Adrenal gland (tissue), 5 donors: ENCODE results near the gene NDUFB10.

Source experiments
- POLR2A ChIP-seq, 2 donors: fragments of 450-650 bp; IDR thresholded peaks; one replicate each; pipeline ENCODE4 v1.6.1; 2017; ENCODE audit warnings: antibody characterized with exemption in 2 of 2, mild to moderate bottlenecking in 2 of 2, moderate library complexity in 1 of 2
- TF ChIP-seq, protein P1 (sequence below), 6 experiments: fragments of 450-650 bp in 4 of 6; fragments of 200-600 bp in 2 of 6; sonication (generic) in 1 of 6; IDR thresholded peaks; 1 replicate in 5 of 6; 2 replicates in 1 of 6; pipeline versions ENCODE4 v1.5.1 to v1.8.0; 2016 to 2021; ENCODE audit warnings: antibody characterized with exemption in 6 of 6, mild to moderate bottlenecking in 2 of 6, moderate library complexity in 1 of 6
- donor health status: DM: no; HTN: no; CAD: no.

DNA sequence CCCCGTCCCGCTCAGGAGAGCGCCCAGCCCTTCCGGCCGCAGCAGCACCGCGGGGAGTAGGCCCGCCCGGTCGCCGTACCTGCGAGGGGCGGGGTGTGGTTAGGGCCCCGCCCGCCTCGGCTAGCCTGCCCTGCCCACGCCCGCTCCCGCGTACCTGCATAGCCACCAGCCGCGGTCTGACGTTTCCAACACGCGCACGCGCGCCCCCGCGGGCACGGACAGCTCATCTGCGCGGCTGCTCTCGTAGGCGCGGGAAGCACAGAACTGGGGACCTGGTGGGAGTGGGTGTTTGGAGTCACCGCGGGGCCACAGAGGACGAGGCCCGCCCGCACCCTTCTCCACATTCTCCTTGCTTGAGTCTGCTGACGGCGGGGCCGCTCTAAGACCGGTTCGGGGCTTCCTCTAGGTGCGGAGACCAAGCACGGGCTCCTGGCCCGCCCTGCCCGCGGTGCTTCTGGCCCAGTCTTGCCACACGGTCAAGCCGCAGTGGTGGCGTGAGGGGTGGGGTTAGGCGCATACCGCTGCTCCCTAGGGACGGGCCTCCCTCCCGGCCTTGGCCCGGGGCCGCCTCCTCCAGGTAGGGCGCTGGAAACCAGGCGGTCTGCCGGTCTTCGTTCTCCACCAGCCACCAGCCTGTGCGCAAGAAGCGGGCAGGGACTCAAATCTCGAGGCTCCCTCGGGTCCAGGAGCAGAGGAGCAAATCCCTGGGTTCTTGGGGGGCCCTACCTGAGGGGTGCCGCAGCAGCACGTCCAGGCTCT lies 20.1 kb downstream of the NDUFB10 start:
- TF ChIP-seq, protein P1, sequence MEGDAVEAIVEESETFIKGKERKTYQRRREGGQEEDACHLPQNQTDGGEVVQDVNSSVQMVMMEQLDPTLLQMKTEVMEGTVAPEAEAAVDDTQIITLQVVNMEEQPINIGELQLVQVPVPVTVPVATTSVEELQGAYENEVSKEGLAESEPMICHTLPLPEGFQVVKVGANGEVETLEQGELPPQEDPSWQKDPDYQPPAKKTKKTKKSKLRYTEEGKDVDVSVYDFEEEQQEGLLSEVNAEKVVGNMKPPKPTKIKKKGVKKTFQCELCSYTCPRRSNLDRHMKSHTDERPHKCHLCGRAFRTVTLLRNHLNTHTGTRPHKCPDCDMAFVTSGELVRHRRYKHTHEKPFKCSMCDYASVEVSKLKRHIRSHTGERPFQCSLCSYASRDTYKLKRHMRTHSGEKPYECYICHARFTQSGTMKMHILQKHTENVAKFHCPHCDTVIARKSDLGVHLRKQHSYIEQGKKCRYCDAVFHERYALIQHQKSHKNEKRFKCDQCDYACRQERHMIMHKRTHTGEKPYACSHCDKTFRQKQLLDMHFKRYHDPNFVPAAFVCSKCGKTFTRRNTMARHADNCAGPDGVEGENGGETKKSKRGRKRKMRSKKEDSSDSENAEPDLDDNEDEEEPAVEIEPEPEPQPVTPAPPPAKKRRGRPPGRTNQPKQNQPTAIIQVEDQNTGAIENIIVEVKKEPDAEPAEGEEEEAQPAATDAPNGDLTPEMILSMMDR (IDR thresholded peaks at IDR 0.05), result no peak
- no peak for TF ChIP-seq POLR2A (IDR thresholded peaks at IDR 0.05)
